GM12891 (cell line): ENCODE results near the gene HSPA1A.
"Not testable (repeated sequence)": the region's sequence is repeated elsewhere in the genome, so short reads cannot be mapped to it uniquely, and the experiment has no call there.

ENCODE experiments used
- DNase-seq: peaks from one replicate; pipeline ENCODE4 v3.0.0; 2011; ENCODE audit warnings: low spot score; ENCODE audit not compliant: insufficient read length
- FAIRE-seq: peaks from 2 replicates; lab custom pipeline; 2011; peaks lifted over from hg19 to GRCh38; lab: Jason Lieb, UNC
- PAX5 ChIP-seq: IDR thresholded peaks from 2 replicates; pipeline ENCODE4 v1.6.1; 2011; ENCODE audit warnings: low read length, moderate library complexity, mild to moderate bottlenecking; ENCODE audit not compliant: insufficient read depth, severe bottlenecking
- POLR2A ChIP-seq: IDR thresholded peaks from 2 replicates; pipeline ENCODE4 v1.6.1; 2011; ENCODE audit warnings: low read depth, low read length, control low read depth
- POLR2AphosphoS5 ChIP-seq: IDR thresholded peaks from 2 replicates; pipeline ENCODE4 v1.6.1; 2011; ENCODE audit warnings: low read depth, low read length, control low read depth
- POU2F2 ChIP-seq: IDR thresholded peaks from 2 replicates; pipeline ENCODE4 v1.6.1; 2011; ENCODE audit warnings: low read depth, mild to moderate bottlenecking, control low read depth, low read length, moderate library complexity
- SPI1 ChIP-seq: IDR thresholded peaks from 2 replicates; pipeline ENCODE4 v1.6.1; 2011; ENCODE audit warnings: low read depth, low read length, control low read depth
- TAF1 ChIP-seq: IDR thresholded peaks from 2 replicates; pipeline ENCODE4 v1.6.1; 2011; ENCODE audit warnings: low read depth, low read length, control low read depth

The HSPA1A gene

GRCh38 chr6:31858707-31859106, 43.4 kb downstream of the HSPA1A start:
- FAIRE-seq = no peak
- no peak for DNase-seq
- no peak for TF ChIP-seq POLR2AphosphoS5
- no peak for TF ChIP-seq TAF1
- TF ChIP-seq POLR2A = no peak
- no peak for TF ChIP-seq POU2F2
- no peak for TF ChIP-seq SPI1
- no peak for TF ChIP-seq PAX5

DNA sequence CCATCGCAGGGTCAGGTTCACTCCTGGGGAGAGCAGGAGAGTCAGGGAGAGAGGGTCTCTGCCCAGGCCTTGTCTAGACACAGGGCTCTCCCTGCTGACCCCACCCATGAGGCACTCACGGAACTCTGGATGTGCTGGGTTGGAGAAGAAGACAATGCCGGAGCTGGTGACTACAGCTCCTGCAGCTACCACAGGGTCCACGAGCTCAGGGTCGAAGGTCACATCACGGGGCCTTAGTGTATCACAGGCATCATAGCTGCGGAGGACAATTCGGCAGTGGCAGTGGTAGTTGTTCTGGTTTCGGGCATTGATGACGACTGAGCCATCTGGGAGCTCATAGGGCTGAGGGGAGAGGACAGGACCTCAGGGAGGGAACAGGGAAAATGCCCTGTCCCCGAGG, 44.6 kb downstream of the HSPA1A start:
- TF ChIP-seq POU2F2 = 0 out of 2 replicates have a peak, but pooled peaks have one; percentile 23
- no peak for TF ChIP-seq TAF1
- no peak for FAIRE-seq
- no peak for DNase-seq

DNA sequence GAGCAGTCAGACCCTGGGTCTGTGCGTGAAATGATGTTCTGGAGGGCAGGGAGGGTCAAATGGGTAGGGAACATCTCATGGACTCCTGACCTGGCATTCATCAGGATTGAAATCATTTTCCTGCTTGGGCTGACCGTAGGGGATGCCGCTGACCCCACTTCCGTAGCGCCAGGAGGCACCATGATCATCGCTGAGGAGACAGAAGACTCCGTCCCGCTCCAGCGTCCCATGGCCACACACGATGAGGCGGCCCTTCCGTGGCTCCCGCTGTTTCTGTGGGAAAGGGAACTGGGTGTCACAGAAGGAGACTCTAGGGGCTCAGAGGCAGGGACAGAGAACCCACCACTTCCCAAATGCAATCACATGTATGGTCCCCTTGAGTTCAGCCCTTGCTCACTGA, 45.0 kb downstream of the HSPA1A start:
- no peak for DNase-seq
- no peak for TF ChIP-seq POLR2AphosphoS5
- no peak for TF ChIP-seq POU2F2
- TF ChIP-seq SPI1 = no peak
- no peak for TF ChIP-seq TAF1
- no peak for TF ChIP-seq PAX5
- no peak for TF ChIP-seq POLR2A
- FAIRE-seq = no peak

GRCh38 chr6:31861150-31861549, 45.8 kb downstream of the HSPA1A start:
- no peak for FAIRE-seq
- no peak for TF ChIP-seq SPI1
- no peak for TF ChIP-seq TAF1
- no peak for TF ChIP-seq PAX5
- no peak for TF ChIP-seq POU2F2
- TF ChIP-seq POLR2A = no peak
- no peak for TF ChIP-seq POLR2AphosphoS5
- no peak for DNase-seq

DNA sequence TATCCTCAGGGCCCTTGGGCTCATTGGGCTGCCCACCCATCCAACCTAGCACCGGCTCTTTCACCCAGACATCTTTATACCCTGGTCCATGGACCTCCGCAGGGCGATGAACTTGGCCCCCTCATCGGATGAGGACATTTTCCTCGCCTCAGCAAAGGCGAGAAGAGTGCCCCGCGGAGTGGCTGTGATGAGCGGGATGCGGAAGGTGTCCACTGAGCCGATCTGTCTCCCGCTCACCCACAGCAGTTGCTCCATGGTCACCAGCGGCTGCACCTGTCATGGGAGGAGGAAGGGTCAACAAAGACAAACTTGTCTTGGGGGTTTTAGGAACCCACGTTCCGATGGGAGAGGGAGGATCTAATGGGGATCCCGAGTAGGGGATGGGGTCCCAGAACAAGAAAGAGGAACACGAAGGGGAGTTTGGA, 46.6 kb downstream of the HSPA1A start:
- TF ChIP-seq POU2F2 (no peak), TAF1 (no peak), PAX5 (no peak), POLR2A (no peak), POLR2AphosphoS5 (no peak), SPI1 (no peak)
- no peak for DNase-seq
- no peak for FAIRE-seq

GRCh38 chr6:31862344-31863235, 47.2 kb downstream of the HSPA1A start, which contains the start of gene NEU1:
NEU1 (minus strand) TSS chr6:31862821; CDS start chr6:31862776, 45 bp downstream.
- DNase-seq = peak; percentile 98
- TF ChIP-seq SPI1 = no peak
- TF ChIP-seq POLR2A = peak; percentile 98
- peak; percentile 86 for TF ChIP-seq POU2F2
- no peak for TF ChIP-seq PAX5
- peak; percentile 94 for TF ChIP-seq TAF1
- TF ChIP-seq POLR2AphosphoS5 = peak; percentile 98
- peak; percentile 96 for FAIRE-seq

DNA sequence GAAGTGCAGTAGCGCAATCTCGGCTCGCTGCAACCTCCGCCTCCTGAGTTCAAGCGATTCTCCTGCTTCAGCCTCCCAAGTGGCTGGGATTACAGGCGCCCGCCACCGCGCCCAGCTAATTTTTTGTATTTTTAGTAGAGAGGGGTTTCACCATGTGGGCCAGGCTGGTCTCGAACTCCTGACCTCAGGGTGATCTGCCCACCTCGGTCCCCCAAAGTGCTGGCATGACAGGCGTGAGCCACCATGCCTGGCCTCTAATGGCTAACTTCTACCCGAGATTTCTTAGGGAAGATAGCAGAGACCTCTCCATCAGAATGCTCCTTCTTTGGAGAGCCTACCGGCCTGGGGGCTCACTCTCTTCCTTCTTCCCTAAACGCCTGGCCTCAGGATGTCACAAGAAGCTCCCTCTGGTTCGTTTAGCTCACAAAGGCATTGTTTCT, 48.8 kb downstream of the HSPA1A start:
- not testable (repeated sequence) for FAIRE-seq, DNase-seq

- TF ChIP-seq PAX5 (no peak), POLR2AphosphoS5 (no peak), TAF1 (no peak), SPI1 (no peak), POLR2A (no peak), POU2F2 (no peak)
- FAIRE-seq (no peak), DNase-seq (no peak)
Measured at GRCh38 chr6:31864818-31865204, 49.5 kb downstream of the HSPA1A start.

GRCh38 chr6:31865205-31866118, 50.1 kb downstream of the HSPA1A start:
- no peak for DNase-seq
- no peak for FAIRE-seq
- TF ChIP-seq PAX5 (no peak), POU2F2 (no peak), TAF1 (no peak), SPI1 (no peak), POLR2AphosphoS5 (no peak), POLR2A (no peak)
